Suprapubic skin (tissue), 3 donors: ENCODE measurements around the gene EEF1AKMT3.

ENCODE experiments used
- CTCF ChIP-seq, 2 donors: fragments of 200-600 bp in 1 of 2; fragments of 450-650 bp in 1 of 2; sonication (generic) in 1 of 2; IDR thresholded peaks; one replicate each; pipeline ENCODE4 v1.5.1; 2016 to 2019; ENCODE audit warnings: antibody characterized with exemption in 2 of 2, mild to moderate bottlenecking in 1 of 2, moderate library complexity in 1 of 2
- POLR2A ChIP-seq, 2 donors: fragments of 450-650 bp; IDR thresholded peaks; one replicate each; pipeline ENCODE4 v1.6.1; 2017; ENCODE audit warnings: antibody characterized with exemption in 2 of 2, mild to moderate bottlenecking in 2 of 2, moderate library complexity in 2 of 2

- no peak for TF ChIP-seq CTCF (IDR thresholded peaks at IDR 0.05)
- TF ChIP-seq POLR2A (IDR thresholded peaks at IDR 0.05) = no peak
Measured at GRCh38 chr12:57740656-57741412, 31.6 kb upstream of the EEF1AKMT3 start.
